CD4-positive, alpha-beta T cell treated with Interleukin-1 beta for 1 hour (primary cell): Measurements from ENCODE around the gene BAMBI.

Experiments used
- DNase-seq, 2 donors: peaks; one replicate each; pipeline ENCODE4 v3.0.0-alpha.2; 2020 to 2022

The BAMBI gene

DNA sequence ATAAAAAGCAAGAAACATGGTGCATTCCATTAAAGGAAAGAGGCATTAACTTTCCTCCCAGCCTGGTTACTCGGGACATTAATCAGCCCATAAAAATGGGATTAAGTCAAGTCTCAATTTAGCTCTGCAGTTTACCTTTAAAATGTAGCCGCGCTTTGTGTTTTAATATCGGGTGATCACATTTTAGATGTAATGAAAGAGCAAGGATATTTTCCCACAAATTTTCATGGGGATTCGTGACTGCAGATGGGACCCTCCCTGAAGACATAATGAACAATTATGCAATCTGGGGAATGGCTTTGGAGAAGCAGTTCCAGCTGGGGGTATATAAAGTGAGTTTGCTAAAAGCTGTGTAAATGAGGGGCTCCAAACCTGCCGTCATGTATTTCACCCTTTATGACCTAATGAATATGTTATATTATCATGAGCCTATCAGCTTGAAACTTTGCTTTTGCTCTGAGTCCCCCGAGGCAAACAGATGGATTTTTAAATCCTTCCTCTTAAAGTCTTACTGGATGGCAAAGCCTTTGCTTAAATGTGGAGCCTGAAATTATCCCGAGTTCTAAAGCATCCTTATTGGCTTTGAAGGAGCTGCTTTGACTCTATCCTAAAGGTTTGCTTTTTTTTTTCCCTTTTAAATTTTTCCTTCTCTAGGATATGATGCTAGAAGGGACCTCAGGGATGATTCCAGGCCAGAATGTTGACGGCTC, 31.8 kb downstream of the BAMBI start:
- no peak for DNase-seq

DNA sequence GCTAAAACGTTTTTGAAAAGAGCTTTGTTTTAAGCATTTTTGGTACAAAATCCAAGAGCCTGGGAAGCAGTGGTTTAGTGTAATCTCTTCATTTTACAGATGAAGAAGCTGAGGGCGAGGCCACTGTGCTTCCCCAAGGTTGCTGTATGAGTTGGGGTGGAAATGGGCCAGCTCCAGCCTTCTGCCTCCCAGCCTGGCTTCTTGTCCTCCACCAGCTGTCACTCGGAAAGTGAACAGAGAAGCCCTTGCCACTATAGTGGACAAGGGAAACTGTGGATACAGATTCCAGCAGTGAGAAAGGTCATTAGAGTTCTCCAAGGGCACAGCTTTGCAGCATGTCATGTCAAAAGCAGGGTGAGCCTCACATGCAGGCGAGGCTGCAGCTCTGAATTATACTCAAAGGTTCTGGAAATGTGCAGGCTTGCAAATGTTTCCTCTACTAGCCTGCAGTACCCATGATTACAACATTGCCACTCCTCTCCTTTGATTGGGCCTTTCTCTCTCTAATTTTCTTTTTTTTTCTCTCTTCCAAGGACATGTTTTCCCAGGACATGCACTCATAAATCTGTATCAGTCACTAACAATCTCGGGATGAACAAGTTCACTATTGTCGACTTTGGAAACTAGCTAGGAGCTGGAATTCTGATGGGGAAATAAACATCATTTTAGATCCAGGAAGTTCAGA, 33.0 kb downstream of the BAMBI start:
- DNase-seq: no peak

DNA sequence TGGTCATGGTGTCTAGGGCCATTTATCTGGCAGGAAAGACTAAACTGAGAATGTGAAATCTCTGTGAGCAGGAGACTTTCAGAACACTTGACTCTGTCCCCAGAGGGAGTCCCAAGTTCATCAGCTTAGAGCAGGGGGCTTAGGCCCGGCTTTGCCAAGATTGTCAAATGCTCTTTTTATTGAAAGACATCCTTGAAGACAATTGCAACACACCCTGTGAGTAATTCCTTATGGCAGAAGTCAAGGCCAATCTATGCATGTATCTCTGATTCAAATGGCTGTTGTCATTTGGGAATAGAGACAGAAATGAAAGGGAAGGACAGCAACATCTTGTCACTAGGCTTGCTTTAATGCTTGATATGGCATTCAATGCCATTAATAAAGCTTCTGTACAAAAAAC, 33.7 kb downstream of the BAMBI start:
- no peak for DNase-seq

DNA sequence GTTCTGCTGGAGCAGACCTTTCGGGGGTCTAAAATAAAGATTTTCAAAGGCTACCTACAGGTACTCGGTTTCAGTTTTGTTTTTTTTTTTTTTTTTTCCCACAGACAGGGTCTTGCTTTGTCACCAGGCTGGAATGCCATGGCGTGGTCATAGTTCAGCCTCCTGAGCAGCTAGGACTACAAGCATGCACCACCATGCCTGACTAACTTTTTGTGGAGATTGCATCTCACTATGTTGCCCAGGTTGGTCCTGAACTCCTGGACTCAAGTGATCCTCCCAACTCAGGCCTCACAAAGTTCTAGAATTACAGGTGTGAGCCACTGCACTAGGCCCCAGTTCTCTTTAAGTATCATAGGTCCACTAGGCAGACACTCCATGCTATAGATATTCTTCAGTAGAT, 34.5 kb downstream of the BAMBI start:
- DNase-seq: no peak

DNA sequence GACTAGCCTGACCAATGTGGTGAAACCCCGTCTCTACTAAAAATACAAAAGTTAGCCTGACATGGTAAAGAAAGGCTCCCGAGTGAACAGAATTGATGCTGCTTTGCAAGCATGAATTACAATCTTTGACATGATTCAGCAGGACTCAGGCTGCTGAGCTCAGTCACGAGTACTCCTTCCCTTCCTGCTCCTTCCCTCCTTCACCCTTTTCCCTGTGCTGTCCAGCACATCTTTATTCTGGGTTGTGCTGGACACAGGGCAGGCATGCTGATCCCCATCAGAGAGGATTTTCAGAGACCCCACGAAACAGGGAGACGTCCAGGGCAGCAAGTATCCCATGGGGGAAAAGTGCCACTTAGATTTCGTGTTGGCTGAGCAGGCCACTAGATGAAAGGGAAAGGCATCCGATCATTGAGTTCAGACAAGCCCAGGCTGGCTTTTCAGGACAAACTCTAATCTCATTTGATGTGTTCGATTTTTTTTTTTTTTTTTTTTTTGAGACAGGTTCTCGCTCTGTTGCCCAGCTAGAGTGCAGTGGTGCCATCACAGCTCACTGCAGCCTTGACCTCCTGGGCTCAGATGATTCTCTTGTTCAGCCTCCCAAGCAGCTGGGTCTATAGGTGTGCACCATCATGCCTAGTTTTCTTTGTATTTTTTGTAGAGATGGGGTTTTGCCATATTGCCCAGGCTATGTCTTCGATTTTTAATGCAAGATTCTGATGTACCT, 36.5 kb downstream of the BAMBI start:
- no peak for DNase-seq

DNA sequence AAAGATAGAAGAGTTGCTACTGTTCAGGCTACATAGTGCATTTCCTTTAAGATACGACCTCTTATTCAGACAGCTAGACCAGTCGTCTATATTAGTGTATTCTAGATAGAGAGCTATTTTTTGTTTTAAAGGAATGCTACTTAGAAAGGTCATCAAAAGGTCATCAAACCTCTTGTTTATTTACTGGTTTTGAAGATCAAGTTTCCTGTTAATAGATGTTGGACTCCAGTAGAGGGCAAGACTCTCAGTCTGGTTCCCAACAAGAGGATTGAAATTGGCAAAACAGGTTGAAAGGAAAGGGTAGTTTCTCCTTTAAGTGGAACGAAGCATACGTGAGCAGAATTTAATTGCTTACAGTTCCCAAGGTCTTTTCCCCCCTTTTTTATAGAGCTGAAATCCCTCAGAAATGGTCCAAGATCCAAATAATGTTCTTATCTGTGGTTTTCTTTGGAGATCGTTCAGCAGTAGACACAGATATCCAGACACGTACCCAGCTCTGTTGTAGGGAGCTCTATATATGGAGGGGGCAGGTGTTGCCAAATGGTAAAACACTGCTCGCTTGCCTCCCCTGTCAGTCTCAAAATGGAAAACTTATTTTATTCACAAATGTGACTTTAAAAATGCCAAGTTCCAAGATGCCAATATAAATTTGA, 37.2 kb downstream of the BAMBI start:
- no peak for DNase-seq

DNA sequence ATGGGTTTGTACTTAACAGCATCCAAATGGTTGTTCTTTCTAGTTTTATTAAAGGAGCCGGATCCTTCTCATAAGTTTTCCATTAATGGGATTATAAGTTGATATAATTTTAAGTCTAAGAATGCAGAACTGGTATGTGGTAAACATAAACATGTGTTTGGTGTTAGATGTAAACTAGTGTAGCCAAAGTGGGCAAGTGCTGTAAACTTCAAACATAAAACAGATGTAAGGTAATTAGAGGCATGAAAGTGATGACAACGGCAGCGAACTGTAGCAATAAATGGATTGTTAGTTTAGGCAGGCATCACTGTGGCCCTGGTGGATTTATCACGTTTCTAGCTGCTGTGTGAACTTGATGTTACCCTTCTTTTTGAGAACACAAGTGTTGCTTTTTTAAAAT, 37.9 kb downstream of the BAMBI start:
- DNase-seq: no peak

DNA sequence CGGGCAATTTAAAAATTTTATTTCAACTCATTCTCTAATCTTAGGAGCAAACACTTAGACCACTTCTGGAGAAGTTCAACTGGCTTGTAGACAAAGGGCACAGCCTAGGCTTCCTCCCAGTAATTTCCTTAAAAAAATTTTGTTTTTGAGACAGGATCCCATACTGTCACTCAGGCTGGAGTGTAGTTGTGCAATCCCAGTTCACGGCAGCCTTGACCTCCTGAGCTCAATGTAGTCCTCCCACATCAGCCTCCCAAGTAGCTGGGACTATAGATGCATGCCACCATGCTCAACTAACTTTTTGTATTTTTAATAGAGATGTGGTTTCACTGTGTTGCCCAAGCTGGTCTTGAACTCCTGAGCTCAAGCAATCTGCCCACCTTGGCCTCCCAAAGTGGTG, 38.4 kb downstream of the BAMBI start:
- no peak for DNase-seq

DNA sequence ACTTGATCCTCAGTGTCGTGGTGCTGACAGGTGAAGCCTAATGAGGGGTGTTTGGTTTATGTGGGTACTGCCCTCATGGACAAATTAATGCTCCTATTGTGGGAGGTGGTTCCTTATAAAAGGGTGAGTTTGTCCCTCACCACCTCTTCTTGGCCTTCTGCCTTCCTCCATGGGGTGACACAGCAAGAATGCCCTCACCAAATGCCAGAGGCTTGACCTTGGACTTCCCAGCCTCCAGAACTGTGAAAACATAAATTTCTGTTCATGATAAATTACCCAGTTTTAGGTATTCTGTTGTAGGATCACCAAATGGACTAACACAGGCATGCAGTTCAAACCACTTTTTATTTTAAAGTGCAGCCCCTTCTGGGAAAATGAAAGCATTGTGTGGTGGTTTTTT, 39.4 kb downstream of the BAMBI start:
- DNase-seq: no peak

DNA sequence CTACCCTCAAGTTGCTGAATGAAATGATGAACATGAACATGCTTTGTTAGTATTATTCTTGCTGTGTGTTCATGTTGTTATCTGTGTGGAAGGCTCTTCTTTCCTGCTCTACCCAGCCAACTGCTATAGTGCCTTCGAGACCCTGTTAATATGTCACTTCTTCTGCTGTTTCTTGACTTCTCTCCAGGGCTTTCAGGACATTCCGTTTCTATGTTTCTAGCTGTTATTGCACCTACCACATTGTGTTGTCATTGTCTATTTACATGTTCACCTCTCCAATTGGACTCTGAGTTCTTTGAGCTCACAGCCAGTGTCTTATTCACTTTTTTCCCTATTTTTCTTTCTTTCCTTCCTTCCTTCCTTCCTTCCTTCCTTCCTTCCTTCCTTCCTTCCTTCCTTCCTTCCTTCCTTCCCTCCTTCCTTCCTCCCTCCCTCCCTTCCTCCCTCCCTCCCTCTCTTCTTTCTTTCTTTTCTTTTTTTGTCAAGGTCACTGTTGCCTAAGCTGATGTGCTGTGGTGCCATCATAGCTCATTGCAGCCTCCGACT, 40.4 kb downstream of the BAMBI start:
- no peak for DNase-seq

DNA sequence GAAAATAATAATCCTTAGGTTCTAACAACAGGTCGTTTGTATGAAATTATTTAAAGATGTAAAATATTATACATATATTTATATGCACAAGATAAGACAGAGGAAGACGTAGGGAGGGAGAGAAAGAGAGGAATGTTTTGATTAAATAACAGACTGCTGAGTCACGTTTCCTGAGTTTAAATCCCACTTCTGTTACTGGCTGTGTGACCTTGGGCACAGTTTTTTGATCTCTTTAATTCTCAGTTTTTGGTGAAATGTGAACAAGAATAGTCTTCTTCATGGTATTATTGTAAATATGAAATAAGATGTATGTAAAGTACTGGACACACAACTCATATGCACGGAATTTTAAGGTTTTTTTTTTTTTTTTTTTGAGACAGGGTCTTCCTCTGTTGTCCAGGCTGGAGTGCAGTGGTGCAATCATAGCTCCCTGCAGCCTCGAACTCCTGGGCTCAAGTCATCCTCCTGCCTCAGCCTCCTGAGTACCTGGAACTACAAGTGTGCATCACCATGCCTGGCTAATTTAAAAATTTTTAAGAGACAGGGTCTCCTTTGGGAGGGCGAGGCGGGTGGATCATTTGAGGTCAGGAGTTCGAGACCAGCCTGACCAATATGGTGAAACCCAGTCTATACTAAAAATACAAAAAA, 42.6 kb downstream of the BAMBI start:
- DNase-seq: no peak

DNA sequence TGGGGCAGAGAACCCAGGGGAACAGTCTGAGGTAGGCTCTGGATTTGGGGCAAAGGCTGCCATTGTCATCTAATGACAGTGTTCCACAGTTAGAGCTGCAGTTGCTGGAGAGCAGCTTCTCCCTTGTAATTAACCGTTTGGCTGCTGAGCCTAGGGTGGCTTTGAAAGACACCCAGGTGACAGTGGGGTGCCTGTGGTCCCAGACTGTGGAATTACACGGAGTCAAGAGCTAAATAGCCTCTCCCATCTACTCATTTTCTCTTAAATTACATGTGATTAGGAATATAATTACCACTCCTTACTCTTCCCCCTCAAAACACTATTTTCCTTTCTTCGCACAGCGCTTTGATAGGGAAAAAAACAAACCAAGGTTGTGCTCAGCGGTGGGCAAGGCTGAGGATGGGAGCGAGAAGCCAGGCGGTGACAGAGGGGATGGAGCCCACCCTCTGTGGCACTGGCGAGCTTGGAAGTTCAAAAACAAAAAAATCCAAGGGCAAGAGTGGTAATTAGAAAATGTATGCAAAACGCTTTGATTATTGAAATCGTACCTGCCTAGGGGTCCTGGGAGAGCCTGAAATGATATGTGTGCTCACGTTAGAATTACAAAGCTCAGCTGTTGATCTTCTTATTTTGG, 44.1 kb downstream of the BAMBI start:
- DNase-seq: no peak

DNA sequence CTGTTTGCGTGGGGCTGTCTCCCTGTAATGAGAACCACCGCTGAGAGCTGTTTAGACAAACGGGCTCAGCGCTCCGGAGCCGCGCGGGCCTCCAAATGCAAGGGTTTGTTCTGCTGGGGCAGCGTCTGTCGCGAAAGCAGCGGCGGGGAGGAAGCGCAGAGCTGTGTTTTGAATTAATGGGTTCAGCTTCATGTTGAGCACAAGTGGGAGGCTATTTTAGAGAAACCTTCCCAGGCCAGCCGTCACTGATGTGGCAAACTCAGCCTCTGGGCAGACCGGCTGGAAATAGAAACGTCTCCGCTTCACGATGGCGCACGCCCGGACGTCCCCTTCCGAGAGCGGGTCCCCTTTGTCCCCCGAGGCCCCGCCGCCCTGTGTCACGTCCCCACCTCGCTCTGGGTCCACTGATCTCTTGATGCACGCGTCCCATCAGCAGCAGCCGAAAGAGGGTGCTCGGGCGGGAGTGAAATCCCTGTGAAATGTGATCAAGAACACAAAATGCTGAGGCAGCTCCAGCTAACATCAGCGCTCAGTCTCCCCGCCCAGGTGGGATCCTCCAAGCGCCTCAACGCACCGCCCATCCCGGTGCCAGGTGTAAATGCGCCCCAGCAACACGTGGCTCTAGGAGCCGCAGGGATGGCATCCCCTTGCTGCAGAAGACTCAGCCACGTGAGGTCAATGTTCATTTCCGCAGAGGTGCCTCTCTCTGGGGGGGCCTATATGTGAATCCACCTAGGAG, 44.9 kb downstream of the BAMBI start:
- no peak for DNase-seq

DNA sequence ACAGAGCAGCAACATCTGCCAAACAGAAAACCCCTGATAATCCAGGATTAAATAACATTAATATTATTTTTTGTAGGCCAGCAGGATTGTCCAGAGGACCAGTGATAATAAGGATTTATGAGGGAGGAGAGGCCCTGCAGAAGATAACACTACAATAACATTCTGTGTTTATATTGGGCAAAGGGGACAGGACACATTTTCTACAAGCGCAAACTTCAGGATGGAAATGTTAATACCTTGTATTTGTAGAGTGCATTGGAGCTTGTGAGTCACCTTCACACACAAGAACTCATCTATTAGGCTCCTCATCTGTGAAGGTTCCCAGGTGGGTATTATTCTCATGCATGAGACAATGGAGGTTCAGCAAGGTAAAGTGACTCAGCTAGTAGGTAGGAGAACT, 51.0 kb downstream of the BAMBI start:
- no peak for DNase-seq

DNA sequence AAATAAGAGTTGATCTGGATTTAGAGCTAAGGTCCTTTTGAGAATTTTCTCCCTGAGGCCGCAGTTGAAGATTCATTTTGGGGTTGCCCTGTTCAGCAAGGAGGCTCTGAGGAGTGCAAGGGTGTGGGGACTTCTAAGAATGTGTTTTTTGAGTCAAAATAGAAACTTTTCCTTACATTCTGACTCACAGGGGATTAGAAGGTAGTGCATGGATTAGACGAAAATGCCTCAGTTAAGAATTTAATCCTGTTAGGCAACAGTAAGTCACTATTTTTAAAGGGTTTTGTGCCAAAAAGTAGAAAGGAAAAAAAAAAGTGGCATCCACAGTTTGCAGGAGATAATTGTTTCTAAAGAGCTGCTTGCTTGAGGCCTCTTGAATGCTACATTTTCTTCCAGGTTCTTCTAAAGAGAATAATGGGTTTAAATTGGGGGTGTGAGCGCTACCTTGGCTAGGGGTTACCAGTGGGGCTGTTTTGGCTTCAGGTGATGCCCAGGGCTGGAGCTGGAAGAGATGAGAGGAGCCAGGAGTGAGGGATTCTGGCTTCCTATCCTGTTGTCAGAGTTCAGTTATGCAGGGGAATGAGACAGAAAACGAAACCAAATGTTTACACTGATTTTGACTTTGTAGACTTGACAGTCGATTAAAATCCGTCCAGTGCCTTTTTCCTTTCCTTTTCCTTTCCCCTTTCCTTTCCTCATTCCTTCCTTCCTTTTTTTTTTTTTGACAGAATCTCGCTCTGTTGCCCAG, 52.9 kb downstream of the BAMBI start:
- no peak for DNase-seq

DNA sequence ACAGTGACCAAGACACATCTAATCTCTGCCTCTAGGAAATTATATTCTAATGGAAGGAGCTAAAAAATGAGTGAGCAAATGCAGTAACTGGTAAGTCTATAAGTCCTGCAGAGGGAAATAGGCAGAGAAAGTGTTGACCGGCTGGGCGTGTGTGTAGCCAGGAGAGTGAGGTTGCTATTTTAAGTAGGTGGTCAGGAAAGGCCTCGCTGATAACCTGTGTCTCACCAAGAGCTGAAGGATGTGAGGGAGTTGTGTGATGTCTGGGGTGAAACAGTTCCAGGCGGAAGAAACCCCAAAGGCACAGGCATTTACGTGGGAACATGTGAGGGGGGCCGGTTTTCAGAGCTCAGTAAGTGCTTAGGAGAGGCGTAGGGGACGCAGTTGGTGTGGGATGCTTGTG, 54.8 kb downstream of the BAMBI start:
- no peak for DNase-seq
